ENCODE measurements around the gene ITPKB.
"Not testable (repeated sequence)": the region's sequence is repeated elsewhere in the genome, so short reads cannot be mapped to it uniquely, and the experiment has no call there.

ITPKB gene

DNA sequence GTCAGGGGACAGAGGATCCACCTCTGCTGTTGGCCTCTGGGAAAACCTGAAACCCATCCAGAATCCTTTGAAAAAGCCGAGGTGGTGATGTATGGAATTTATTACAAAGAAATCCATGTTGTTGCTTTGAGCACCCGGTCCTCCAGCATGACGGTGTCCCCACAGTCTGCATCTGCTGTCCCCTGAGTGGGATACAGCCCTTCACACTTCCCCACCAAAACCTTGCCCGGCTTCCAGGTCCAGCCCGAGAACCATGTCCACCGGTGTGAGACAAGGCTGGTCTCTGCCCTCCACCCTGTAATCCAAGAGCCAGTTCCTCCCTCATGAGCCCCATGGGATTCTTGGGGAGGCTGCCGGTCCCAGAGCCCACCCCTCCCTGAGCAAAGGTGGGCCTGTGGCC is 120.1 kb downstream of the ITPKB start:
- Histone ChIP-seq H3K4me3 (replicated peaks; ENCODE audit: insufficient read depth, low read length) (no peak overlapping the region), H3K27me3 (ENCODE audit: insufficient read depth, poor library complexity, severe bottlenecking) (no peaks in the 10 kb centered on the region), H3K27ac (replicated peaks) (no peak overlapping the region)
- DNase-seq (ENCODE audit: low read depth in 1 of 2, low spot score in 1 of 2) = no peak
- no peak for TF ChIP-seq GABPA (IDR thresholded peaks at IDR 0.05; ENCODE audit: low read depth)
- TF ChIP-seq, protein P1, sequence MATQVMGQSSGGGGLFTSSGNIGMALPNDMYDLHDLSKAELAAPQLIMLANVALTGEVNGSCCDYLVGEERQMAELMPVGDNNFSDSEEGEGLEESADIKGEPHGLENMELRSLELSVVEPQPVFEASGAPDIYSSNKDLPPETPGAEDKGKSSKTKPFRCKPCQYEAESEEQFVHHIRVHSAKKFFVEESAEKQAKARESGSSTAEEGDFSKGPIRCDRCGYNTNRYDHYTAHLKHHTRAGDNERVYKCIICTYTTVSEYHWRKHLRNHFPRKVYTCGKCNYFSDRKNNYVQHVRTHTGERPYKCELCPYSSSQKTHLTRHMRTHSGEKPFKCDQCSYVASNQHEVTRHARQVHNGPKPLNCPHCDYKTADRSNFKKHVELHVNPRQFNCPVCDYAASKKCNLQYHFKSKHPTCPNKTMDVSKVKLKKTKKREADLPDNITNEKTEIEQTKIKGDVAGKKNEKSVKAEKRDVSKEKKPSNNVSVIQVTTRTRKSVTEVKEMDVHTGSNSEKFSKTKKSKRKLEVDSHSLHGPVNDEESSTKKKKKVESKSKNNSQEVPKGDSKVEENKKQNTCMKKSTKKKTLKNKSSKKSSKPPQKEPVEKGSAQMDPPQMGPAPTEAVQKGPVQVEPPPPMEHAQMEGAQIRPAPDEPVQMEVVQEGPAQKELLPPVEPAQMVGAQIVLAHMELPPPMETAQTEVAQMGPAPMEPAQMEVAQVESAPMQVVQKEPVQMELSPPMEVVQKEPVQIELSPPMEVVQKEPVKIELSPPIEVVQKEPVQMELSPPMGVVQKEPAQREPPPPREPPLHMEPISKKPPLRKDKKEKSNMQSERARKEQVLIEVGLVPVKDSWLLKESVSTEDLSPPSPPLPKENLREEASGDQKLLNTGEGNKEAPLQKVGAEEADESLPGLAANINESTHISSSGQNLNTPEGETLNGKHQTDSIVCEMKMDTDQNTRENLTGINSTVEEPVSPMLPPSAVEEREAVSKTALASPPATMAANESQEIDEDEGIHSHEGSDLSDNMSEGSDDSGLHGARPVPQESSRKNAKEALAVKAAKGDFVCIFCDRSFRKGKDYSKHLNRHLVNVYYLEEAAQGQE (IDR thresholded peaks at IDR 0.05; ENCODE audit: insufficient replicate concordance, low read depth) = no peak
- no peak for TF ChIP-seq POLR2AphosphoS5 (IDR thresholded peaks at IDR 0.05; ENCODE audit: low read depth)
- TF ChIP-seq SPI1 (IDR thresholded peaks at IDR 0.05; ENCODE audit: borderline replicate concordance, low read depth) = no peak
- TF ChIP-seq, protein P2, sequence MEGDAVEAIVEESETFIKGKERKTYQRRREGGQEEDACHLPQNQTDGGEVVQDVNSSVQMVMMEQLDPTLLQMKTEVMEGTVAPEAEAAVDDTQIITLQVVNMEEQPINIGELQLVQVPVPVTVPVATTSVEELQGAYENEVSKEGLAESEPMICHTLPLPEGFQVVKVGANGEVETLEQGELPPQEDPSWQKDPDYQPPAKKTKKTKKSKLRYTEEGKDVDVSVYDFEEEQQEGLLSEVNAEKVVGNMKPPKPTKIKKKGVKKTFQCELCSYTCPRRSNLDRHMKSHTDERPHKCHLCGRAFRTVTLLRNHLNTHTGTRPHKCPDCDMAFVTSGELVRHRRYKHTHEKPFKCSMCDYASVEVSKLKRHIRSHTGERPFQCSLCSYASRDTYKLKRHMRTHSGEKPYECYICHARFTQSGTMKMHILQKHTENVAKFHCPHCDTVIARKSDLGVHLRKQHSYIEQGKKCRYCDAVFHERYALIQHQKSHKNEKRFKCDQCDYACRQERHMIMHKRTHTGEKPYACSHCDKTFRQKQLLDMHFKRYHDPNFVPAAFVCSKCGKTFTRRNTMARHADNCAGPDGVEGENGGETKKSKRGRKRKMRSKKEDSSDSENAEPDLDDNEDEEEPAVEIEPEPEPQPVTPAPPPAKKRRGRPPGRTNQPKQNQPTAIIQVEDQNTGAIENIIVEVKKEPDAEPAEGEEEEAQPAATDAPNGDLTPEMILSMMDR (IDR thresholded peaks at IDR 0.05; ENCODE audit: insufficient read depth, low read length) = no peak

DNA sequence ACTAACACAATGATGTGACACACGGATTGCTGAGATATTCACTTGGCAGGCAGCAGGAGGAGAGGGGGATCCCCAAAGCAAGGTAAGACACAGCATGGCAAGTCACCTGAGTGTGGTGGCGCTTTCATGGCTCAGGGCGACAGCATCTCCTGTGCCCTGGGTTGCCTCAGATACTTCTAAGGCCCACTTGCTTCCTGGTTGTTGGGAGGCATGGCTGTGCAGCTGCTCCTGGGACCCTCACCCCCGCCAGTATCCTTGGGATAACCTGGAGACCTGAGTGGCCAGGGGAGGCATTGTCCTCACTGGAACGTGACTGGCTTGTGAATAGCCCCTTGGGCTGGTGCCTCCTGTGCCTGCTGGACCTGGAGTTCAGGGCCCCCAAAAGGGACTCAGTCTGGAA is 120.7 kb downstream of the ITPKB start:
- no peak for TF ChIP-seq GABPA (IDR thresholded peaks at IDR 0.05; ENCODE audit: low read depth)
- no peak for TF ChIP-seq SPI1 (IDR thresholded peaks at IDR 0.05; ENCODE audit: borderline replicate concordance, low read depth)
- TF ChIP-seq, protein P1 (IDR thresholded peaks at IDR 0.05; ENCODE audit: insufficient replicate concordance, low read depth) = no peak
- no peak overlapping the region for H3K27ac ChIP-seq (replicated peaks)
- H3K27me3 ChIP-seq (ENCODE audit: insufficient read depth, poor library complexity, severe bottlenecking) = no peaks in the 10 kb centered on the region
- DNase-seq (ENCODE audit: low read depth in 1 of 2, low spot score in 1 of 2) = no peak
- no peak overlapping the region for H3K4me3 ChIP-seq (replicated peaks; ENCODE audit: insufficient read depth, low read length)

DNA sequence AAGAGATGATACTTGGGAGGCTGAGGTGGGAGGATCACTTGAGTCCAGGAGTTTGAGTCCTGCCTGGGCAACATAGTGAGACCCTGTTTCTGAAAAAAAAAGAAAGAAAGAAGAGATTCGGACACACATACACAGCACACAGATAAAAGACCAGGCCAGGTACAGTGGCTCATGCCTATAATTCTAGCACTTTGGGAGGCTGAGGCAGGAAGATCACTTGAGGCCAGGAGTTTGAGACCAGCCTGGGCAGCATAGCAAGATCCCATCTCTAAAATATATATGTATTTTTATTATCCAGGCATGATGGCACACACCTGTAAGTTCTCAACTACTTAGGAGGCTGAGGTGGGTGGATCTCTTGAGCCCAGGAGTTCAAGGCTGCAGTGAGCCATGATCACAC is 121.4 kb downstream of the ITPKB start:
- H3K4me3 ChIP-seq (replicated peaks; ENCODE audit: insufficient read depth, low read length); H3K27me3 ChIP-seq (ENCODE audit: insufficient read depth, poor library complexity, severe bottlenecking); H3K27ac ChIP-seq (replicated peaks); DNase-seq (ENCODE audit: low read depth in 1 of 2, low spot score in 1 of 2): not testable (repeated sequence)

DNA sequence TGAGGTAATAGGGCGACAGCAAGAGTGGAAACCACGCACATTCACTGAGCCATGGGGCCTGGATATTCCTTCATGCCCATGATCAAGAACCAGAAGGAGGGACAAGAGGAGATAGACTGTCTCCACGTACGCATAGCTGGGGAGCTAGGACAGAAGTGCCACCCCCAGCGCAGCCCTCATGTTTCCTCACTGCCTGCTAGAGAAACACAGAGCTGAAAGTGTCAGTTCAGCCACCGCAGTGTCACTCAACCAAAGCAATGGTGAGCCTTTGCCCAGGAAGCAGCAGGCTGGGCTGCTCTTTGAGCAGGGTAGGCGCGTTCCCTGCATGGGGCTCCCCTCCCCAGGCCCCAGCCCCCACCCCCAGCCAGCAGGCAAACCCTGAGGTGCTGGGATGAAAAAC is 122.0 kb downstream of the ITPKB start:
- Histone ChIP-seq H3K27me3 (ENCODE audit: insufficient read depth, poor library complexity, severe bottlenecking) (no peaks in the 10 kb centered on the region), H3K27ac (replicated peaks) (no peak overlapping the region), H3K4me3 (replicated peaks; ENCODE audit: insufficient read depth, low read length) (no peak overlapping the region)
- no peak for DNase-seq (ENCODE audit: low read depth in 1 of 2, low spot score in 1 of 2)
- TF ChIP-seq POLR2AphosphoS5 (IDR thresholded peaks at IDR 0.05; ENCODE audit: low read depth) (no peak), SPI1 (IDR thresholded peaks at IDR 0.05; ENCODE audit: borderline replicate concordance, low read depth) (no peak), GABPA (IDR thresholded peaks at IDR 0.05; ENCODE audit: low read depth) (no peak)
- TF ChIP-seq, protein P2 (IDR thresholded peaks at IDR 0.05; ENCODE audit: insufficient read depth, low read length) = no peak
- TF ChIP-seq, protein P1 (IDR thresholded peaks at IDR 0.05; ENCODE audit: insufficient replicate concordance, low read depth) = no peak
